Measurements from ENCODE around the gene PSMD13.

PSMD13 gene

DNA sequence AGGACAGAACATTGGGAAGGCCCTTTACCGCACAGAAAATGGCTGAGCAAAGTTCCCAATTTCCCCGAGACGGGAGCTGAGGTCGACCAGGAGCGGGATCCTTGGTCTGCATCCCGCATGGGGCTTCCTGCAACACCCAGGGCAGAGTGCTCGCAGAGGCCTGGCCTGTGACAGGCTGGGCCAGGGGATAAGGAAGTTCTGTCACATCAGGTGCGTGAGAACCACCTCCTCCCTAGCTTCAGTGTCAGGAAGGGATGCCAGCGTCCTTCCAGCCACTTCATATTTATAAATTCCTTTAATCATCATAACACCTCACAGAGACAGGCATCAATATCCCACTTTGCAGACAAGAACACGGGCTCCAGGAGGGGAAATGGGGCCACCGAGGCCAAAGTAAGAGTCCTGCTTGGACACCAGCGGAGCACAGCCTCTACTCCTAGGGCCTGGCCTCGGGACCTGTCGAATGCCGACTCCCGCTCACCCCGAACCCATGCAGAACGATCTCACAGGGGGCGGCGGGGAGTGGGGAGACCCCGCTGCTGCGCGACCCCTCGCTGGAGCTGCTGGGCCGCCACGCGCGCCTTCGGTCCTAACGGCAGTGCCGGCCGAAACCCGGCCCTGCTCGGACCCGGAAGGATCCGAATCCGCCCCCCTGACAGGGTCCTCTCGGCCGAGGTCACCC is 30.1 kb upstream of the PSMD13 start:
- peak; percentile 82 for FAIRE-seq

DNA sequence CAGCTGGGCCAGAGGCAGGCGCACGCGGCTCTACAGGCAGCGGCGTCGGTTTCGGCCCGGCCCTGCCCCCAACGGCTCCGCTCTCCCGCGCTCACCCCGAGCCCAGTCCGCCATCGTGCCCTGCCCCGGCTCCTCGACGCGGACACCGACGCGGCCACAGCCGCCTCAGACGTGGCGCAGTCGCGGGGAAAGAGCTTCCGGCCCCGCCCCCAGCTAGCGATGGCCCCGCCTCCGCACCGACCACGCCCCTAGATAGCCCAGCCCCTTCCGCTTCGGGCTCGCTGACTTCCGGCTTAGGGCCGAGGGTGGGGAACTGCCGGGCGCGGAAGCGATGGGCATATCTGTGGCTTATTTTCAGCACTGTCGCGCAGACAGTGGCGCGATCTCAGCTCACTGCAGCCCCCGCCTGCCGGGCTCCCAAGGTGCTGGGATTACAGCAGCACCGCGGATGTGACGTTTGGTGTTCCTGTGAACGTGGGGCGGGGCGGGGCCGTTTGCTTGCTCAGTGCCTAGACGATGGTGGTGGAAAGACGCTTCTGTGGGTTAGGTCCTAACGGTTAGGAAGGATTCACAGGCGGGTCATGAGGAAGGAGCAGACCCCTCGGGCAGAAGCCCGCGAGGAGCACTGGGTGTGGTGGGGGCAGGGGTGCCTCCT is 29.4 kb upstream of the PSMD13 start, which contains the start of the genes BET1L and RIC8A:
BET1L (minus strand) TSS at position 192 of the 655 bp plus-strand sequence; CDS start at position 114, 78 bp downstream.
RIC8A (plus strand) TSS at position 501 of the 655 bp plus-strand sequence. CDS start 1,147 bp downstream, outside the sequence.
- FAIRE-seq: peak; percentile 100
- peak; percentile 98 for DNase-seq (ENCODE audit: insufficient read length)
- TF ChIP-seq POLR2A (IDR thresholded peaks at IDR 0.05; ENCODE audit: low read depth, low read length) (peak; percentile 94), TAF1 (IDR thresholded peaks at IDR 0.05; ENCODE audit: borderline replicate concordance, low read depth, low read length) (peak; percentile 69; the same call in 1 of the 2 replicates), POLR2AphosphoS5 (IDR thresholded peaks at IDR 0.05; ENCODE audit: low read depth, low read length) (peak; percentile 87)

More for the DNA sequence above, 30.1 kb upstream of the PSMD13 start:
- 0 out of 2 replicates have a peak, but pooled peaks have one; percentile 42 for TF ChIP-seq POLR2AphosphoS5 (IDR thresholded peaks at IDR 0.05; ENCODE audit: low read depth, low read length)
- TF ChIP-seq TAF1 (IDR thresholded peaks at IDR 0.05; ENCODE audit: borderline replicate concordance, low read depth, low read length): no peak
- no peak for DNase-seq (ENCODE audit: insufficient read length)

DNA sequence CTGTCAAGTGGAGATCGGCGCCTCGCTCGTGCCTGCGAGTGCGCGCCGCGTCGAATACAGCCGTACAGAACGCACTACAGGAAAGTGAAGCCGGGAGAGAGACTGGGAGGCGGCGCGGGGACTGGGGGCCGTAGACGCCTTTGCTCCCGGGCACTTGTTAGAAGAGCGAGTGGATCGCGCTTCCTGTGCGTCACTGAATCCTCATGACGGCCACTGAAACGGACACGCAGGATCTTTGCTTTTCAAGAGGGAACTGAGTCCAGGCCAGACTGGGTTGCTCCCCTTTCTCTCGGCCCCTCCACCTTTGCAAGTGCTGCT is 29.0 kb upstream of the PSMD13 start:
- DNase-seq (ENCODE audit: insufficient read length) (no peak), FAIRE-seq (no peak)
- TF ChIP-seq POLR2A (IDR thresholded peaks at IDR 0.05; ENCODE audit: low read depth, low read length) (no peak; the same call in 1 of the 2 replicates), TAF1 (IDR thresholded peaks at IDR 0.05; ENCODE audit: borderline replicate concordance, low read depth, low read length) (no peak), POLR2AphosphoS5 (IDR thresholded peaks at IDR 0.05; ENCODE audit: low read depth, low read length) (no peak)

GRCh38 chr11:208181-208916 is 28.4 kb upstream of the PSMD13 start:
- FAIRE-seq: no peak
- peak; percentile 98 for DNase-seq (ENCODE audit: insufficient read length)
- TF ChIP-seq TAF1 (IDR thresholded peaks at IDR 0.05; ENCODE audit: borderline replicate concordance, low read depth, low read length) (peak; percentile 41; the same call in 1 of the 2 replicates), POLR2AphosphoS5 (IDR thresholded peaks at IDR 0.05; ENCODE audit: low read depth, low read length) (peak; percentile 49; the same call in 1 of the 2 replicates), POLR2A (IDR thresholded peaks at IDR 0.05; ENCODE audit: low read depth, low read length) (peak; percentile 71; the same call in 1 of the 2 replicates)

GRCh38 chr11:208917-209260 is 27.9 kb upstream of the PSMD13 start:
- FAIRE-seq (no peak), DNase-seq (ENCODE audit: insufficient read length) (no peak)
- TF ChIP-seq TAF1 (IDR thresholded peaks at IDR 0.05; ENCODE audit: borderline replicate concordance, low read depth, low read length) (no peak), POLR2AphosphoS5 (IDR thresholded peaks at IDR 0.05; ENCODE audit: low read depth, low read length) (no peak), POLR2A (IDR thresholded peaks at IDR 0.05; ENCODE audit: low read depth, low read length) (no peak)

DNA sequence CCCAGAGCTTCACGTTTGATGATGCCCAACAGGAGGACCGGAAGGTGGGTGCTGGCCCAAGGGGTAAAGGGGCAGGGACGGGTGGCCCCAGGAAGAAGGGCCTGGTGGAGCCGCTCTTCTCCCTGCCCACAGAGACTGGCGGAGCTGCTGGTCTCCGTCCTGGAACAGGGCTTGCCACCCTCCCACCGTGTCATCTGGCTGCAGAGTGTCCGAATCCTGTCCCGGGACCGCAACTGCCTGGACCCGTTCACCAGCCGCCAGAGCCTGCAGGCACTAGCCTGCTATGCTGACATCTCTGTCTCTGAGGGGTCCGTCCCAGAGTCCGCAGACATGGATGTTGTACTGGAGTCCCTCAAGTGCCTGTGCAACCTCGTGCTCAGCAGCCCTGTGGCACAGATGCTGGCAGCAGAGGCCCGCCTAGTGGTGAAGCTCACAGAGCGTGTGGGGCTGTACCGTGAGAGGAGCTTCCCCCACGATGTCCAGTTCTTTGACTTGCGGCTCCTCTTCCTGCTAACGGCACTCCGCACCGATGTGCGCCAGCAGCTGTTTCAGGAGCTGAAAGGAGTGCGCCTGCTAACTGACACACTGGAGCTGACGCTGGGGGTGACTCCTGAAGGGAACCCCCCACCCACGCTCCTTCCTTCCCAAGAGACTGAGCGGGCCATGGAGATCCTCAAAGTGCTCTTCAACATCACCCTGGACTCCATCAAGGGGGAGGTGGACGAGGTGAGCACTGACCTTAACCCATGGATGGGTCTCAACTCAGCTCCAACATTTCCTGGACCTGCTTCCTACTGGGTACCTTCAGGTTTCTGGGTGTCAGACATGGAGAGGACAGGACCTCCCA is 27.3 kb upstream of the PSMD13 start:
- FAIRE-seq: peak; percentile 64
- no peak for DNase-seq (ENCODE audit: insufficient read length)
- no peak for TF ChIP-seq POLR2AphosphoS5 (IDR thresholded peaks at IDR 0.05; ENCODE audit: low read depth, low read length)
- TF ChIP-seq POLR2A (IDR thresholded peaks at IDR 0.05; ENCODE audit: low read depth, low read length): no peak
- no peak for TF ChIP-seq TAF1 (IDR thresholded peaks at IDR 0.05; ENCODE audit: borderline replicate concordance, low read depth, low read length)

GRCh38 chr11:210122-210802 is 26.5 kb upstream of the PSMD13 start:
- no peak for DNase-seq (ENCODE audit: insufficient read length)
- TF ChIP-seq POLR2AphosphoS5 (IDR thresholded peaks at IDR 0.05; ENCODE audit: low read depth, low read length) (no peak), TAF1 (IDR thresholded peaks at IDR 0.05; ENCODE audit: borderline replicate concordance, low read depth, low read length) (no peak), POLR2A (IDR thresholded peaks at IDR 0.05; ENCODE audit: low read depth, low read length) (no peak)
- no peak for FAIRE-seq

DNA sequence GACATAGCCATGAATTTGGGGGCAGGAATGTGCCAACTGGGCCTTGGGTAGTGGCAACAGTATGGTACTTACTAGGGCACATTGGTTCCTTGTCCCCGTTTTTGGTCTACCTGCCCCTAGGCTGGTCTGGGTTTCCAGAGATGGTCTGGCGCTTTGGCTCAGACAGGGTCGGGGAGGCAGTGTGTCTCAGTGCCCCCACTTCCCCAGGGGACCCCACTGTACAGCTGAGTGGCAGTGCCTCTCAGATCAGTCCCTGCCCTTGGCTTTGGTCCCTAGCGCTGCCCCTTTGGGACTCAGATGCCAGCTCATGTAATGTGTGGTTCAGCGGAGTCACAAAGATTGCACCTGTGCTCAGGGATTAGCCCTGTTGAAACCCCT is 26.0 kb upstream of the PSMD13 start:
- TF ChIP-seq TAF1 (IDR thresholded peaks at IDR 0.05; ENCODE audit: borderline replicate concordance, low read depth, low read length) (no peak), POLR2AphosphoS5 (IDR thresholded peaks at IDR 0.05; ENCODE audit: low read depth, low read length) (no peak), POLR2A (IDR thresholded peaks at IDR 0.05; ENCODE audit: low read depth, low read length) (no peak)
- FAIRE-seq (no peak), DNase-seq (ENCODE audit: insufficient read length) (no peak)

GRCh38 chr11:211295-211694 is 25.5 kb upstream of the PSMD13 start:
- DNase-seq (ENCODE audit: insufficient read length): no peak
- no peak for TF ChIP-seq TAF1 (IDR thresholded peaks at IDR 0.05; ENCODE audit: borderline replicate concordance, low read depth, low read length)
- TF ChIP-seq POLR2A (IDR thresholded peaks at IDR 0.05; ENCODE audit: low read depth, low read length): no peak
- TF ChIP-seq POLR2AphosphoS5 (IDR thresholded peaks at IDR 0.05; ENCODE audit: low read depth, low read length): no peak
- FAIRE-seq: no peak

DNA sequence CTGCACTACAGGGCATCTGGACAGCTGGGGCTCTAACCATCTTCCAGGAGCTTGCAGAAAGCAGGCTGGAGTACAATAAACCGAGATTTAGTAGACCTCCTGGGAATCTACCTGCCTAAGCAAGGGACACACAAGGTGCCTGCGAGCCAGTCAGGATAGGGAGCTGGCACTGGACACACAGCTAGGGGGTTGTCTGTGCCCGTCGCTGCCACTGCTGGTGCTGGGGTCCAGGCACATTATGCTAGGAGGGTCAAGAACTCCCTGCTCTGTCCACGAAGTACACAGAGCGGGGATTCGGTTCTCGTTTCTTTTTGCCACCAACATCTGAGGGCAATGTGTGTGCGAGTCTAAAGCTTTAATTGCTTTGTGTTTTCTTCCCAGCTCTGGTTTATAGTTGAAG is 25.0 kb upstream of the PSMD13 start:
- DNase-seq (ENCODE audit: insufficient read length): no peak
- TF ChIP-seq TAF1 (IDR thresholded peaks at IDR 0.05; ENCODE audit: borderline replicate concordance, low read depth, low read length) (no peak), POLR2AphosphoS5 (IDR thresholded peaks at IDR 0.05; ENCODE audit: low read depth, low read length) (no peak), POLR2A (IDR thresholded peaks at IDR 0.05; ENCODE audit: low read depth, low read length) (no peak; the same call in 1 of the 2 replicates)
- FAIRE-seq: no peak

Measured in GM12892 (cell line).